GM18861 (cell line): ENCODE results near the gene TMEM63A.
"Not testable (repeated sequence)": the region's sequence is repeated elsewhere in the genome, so short reads cannot be mapped to it uniquely, and the experiment has no call there.

Source experiments
- ATAC-seq: cut with Tn5 transposase; IDR thresholded peaks from one replicate; pipeline ENCODE4 v1.9.1; 2021; ENCODE audit not compliant: unreplicated experiment

Gene TMEM63A

GRCh38 chr1:225881959-225882693 lies at the start of gene TMEM63A:
TMEM63A (minus strand) TSS chr1:225882380; CDS start chr1:225877580, 4,800 bp downstream.
- peak; percentile 69 for ATAC-seq

GRCh38 chr1:225931270-225932136 lies 49.3 kb upstream of the TMEM63A start:
- no peak for ATAC-seq

- no peak for ATAC-seq
These were observed 48.4 kb upstream of the TMEM63A start for GRCh38 chr1:225930566-225930965.

GRCh38 chr1:225929462-225929861 lies 47.3 kb upstream of the TMEM63A start:
- not testable (repeated sequence) for ATAC-seq

- no peak for ATAC-seq
These were observed 46.3 kb upstream of the TMEM63A start for GRCh38 chr1:225928186-225929175.

GRCh38 chr1:225926551-225927113 lies 44.5 kb upstream of the TMEM63A start:
- no peak for ATAC-seq

GRCh38 chr1:225923692-225924555 lies 41.7 kb upstream of the TMEM63A start, which contains the start of gene PYCR2:
PYCR2 (minus strand) TSS chr1:225924250; CDS start chr1:225924110, 140 bp downstream.
- ATAC-seq = peak; percentile 96

GRCh38 chr1:225923381-225923691 lies 41.2 kb upstream of the TMEM63A start:
- ATAC-seq = no peak

- no peak for ATAC-seq
These were observed 39.8 kb upstream of the TMEM63A start for GRCh38 chr1:225921734-225922709.

GRCh38 chr1:225919906-225920305 lies 37.7 kb upstream of the TMEM63A start:
- ATAC-seq = no peak

- ATAC-seq = no peak
These were observed 36.1 kb upstream of the TMEM63A start for GRCh38 chr1:225918280-225918679.

- no peak for ATAC-seq
These were observed 35.4 kb upstream of the TMEM63A start for GRCh38 chr1:225917536-225917935.

GRCh38 chr1:225917101-225917500 lies 34.9 kb upstream of the TMEM63A start:
- no peak for ATAC-seq

GRCh38 chr1:225915538-225915991 lies 33.4 kb upstream of the TMEM63A start:
- no peak for ATAC-seq

- ATAC-seq = no peak
These were observed 32.8 kb upstream of the TMEM63A start for GRCh38 chr1:225914947-225915346.

GRCh38 chr1:225914391-225914790 lies 32.2 kb upstream of the TMEM63A start:
- ATAC-seq = no peak

- peak; percentile 72 for ATAC-seq
These were observed 29.3 kb upstream of the TMEM63A start for GRCh38 chr1:225911191-225912130.
